HEK293 (cell line): ENCODE data around the gene IFIH1.

Source experiments
- CTCF ChIA-PET: fragments of 350-600 bp; formaldehyde crosslinking; extraction: SDS; loops from one replicate; lab custom pipeline; 2021; ENCODE audit warnings: antibody characterized with exemption; lab: Yijun Ruan, JAX
- POLR2A ChIA-PET: fragments of 300-600 bp; formaldehyde crosslinking; extraction: SDS; loops from one replicate; lab custom pipeline; 2020; ENCODE audit warnings: antibody characterized with exemption, inconsistent platforms; lab: Yijun Ruan, JAX
- H3K27ac ChIP-seq: fragments of 200-500 bp; sonication (Bioruptor generic); 2 replicates; pipeline ENCODE4 v1.5.1; 2014; ENCODE audit warnings: low read depth, low read length, control low read depth, inconsistent platforms; ENCODE audit errors: extremely low read depth
- H3K36me3 ChIP-seq, 2 experiments: fragments of 200-500 bp in 1 of 2; sonication (Bioruptor generic) in 1 of 2; 1 replicate in 1 of 2; 2 replicates in 1 of 2; pipeline ENCODE4 v1.5.1; 2014 to 2017; ENCODE audit warnings: inconsistent platforms in 2 of 2, low read length in 2 of 2; ENCODE audit not compliant: control insufficient read depth in 2 of 2, insufficient read depth in 1 of 2
- H3K4me1 ChIP-seq: fragments of 200-500 bp; sonication (Bioruptor generic); 2 replicates; pipeline ENCODE4 v1.5.1; 2014; ENCODE audit warnings: mild to moderate bottlenecking, low read length, inconsistent platforms; ENCODE audit not compliant: control insufficient read depth, insufficient read depth
- H3K4me3 ChIP-seq: 2 replicates; pipeline ENCODE4 v1.5.1; 2011; ENCODE audit warnings: low read depth, mild to moderate bottlenecking, control low read depth, low read length, moderate library complexity
- H3K9me3 ChIP-seq: fragments of 200-500 bp; sonication (Bioruptor generic); 2 replicates; pipeline ENCODE4 v1.5.1; 2014; ENCODE audit warnings: low read depth, low read length, inconsistent platforms; ENCODE audit not compliant: control insufficient read depth, insufficient read depth
- BCL11A ChIP-seq: fragments of 450-650 bp; formaldehyde crosslinking; IDR thresholded peaks from 2 replicates; pipeline ENCODE4 v1.5.1; 2016; ENCODE audit warnings: low read depth, missing biosample characterization, missing genetic modification characterization
- GLI4 ChIP-seq: fragments of 450-650 bp; formaldehyde crosslinking; IDR thresholded peaks from 2 replicates; pipeline ENCODE4 v1.5.1; 2016; ENCODE audit warnings: missing biosample characterization, missing genetic modification characterization
- HOXA7 ChIP-seq: sonication (generic); formaldehyde crosslinking; IDR thresholded peaks from 2 replicates; pipeline ENCODE4 v1.8.1; 2022; ENCODE audit warnings: missing genetic modification reagents, borderline replicate concordance
- KLF10 ChIP-seq: fragments of 450-650 bp; IDR thresholded peaks from 2 replicates; pipeline ENCODE4 v1.5.1; 2018; ENCODE audit warnings: missing biosample characterization, mild to moderate bottlenecking, missing genetic modification characterization
- KLF17 ChIP-seq: fragments of 450-650 bp; formaldehyde crosslinking; IDR thresholded peaks from 2 replicates; pipeline ENCODE4 v1.5.1; 2016; ENCODE audit warnings: missing biosample characterization, missing genetic modification characterization
- OSR2 ChIP-seq: fragments of 450-650 bp; formaldehyde crosslinking; IDR thresholded peaks from 2 replicates; pipeline ENCODE4 v1.5.1; 2016; ENCODE audit warnings: missing biosample characterization, missing genetic modification characterization
- PRDM6 ChIP-seq: fragments of 450-650 bp; formaldehyde crosslinking; IDR thresholded peaks from 2 replicates; pipeline ENCODE4 v1.5.1; 2017; ENCODE audit warnings: missing biosample characterization, missing genetic modification characterization
- YY1 ChIP-seq: fragments of 450-650 bp; formaldehyde crosslinking; IDR thresholded peaks from 2 replicates; pipeline ENCODE4 v1.5.1; 2018; ENCODE audit warnings: missing biosample characterization, missing genetic modification characterization
- ZBTB11 ChIP-seq: fragments of 450-650 bp; formaldehyde crosslinking; conservative IDR thresholded peaks from 2 replicates; pipeline ENCODE4 v1.5.1; 2016; ENCODE audit warnings: low read depth, missing biosample characterization, missing genetic modification characterization
- ZBTB44 ChIP-seq: fragments of 450-650 bp; IDR thresholded peaks from 2 replicates; pipeline ENCODE4 v1.5.1; 2018; ENCODE audit warnings: missing biosample characterization, mild to moderate bottlenecking, missing genetic modification characterization
- ZNF112 ChIP-seq: fragments of 450-650 bp; formaldehyde crosslinking; IDR thresholded peaks from 2 replicates; pipeline ENCODE4 v1.5.0; 2017; ENCODE audit warnings: missing biosample characterization, missing genetic modification characterization
- ZNF174 ChIP-seq: fragments of 450-650 bp; formaldehyde crosslinking; IDR thresholded peaks from 2 replicates; pipeline ENCODE4 v1.5.0; 2017; ENCODE audit warnings: missing biosample characterization, mild to moderate bottlenecking, missing genetic modification characterization
- ZNF184 ChIP-seq: fragments of 450-650 bp; IDR thresholded peaks from 2 replicates; pipeline ENCODE4 v1.5.1; 2018; ENCODE audit warnings: missing biosample characterization, mild to moderate bottlenecking, missing genetic modification characterization
- ZNF223 ChIP-seq: fragments of 450-650 bp; formaldehyde crosslinking; IDR thresholded peaks from 2 replicates; pipeline ENCODE4 v1.5.1; 2016; ENCODE audit warnings: missing biosample characterization, missing genetic modification characterization
- ZNF248 ChIP-seq: fragments of 450-650 bp; formaldehyde crosslinking; IDR thresholded peaks from 2 replicates; pipeline ENCODE4 v1.5.1; 2017; ENCODE audit warnings: missing biosample characterization, missing genetic modification characterization
- ZNF266 ChIP-seq: fragments of 450-650 bp; formaldehyde crosslinking; IDR thresholded peaks from 2 replicates; pipeline ENCODE4 v1.5.1; 2016; ENCODE audit warnings: missing biosample characterization, missing genetic modification characterization, low read depth
- ZNF404 ChIP-seq: fragments of 450-650 bp; formaldehyde crosslinking; IDR thresholded peaks from 2 replicates; pipeline ENCODE4 v1.5.1; 2017; ENCODE audit warnings: missing biosample characterization, missing genetic modification characterization
- ZNF518A ChIP-seq: fragments of 450-650 bp; formaldehyde crosslinking; conservative IDR thresholded peaks from 2 replicates; pipeline ENCODE4 v1.5.1; 2016; ENCODE audit warnings: low read depth, missing biosample characterization, missing genetic modification characterization
- ZNF654 ChIP-seq: fragments of 450-650 bp; formaldehyde crosslinking; IDR thresholded peaks from 2 replicates; pipeline ENCODE4 v1.5.1; 2016; ENCODE audit warnings: low read depth, missing biosample characterization, missing genetic modification characterization
- ZNF701 ChIP-seq: fragments of 450-650 bp; formaldehyde crosslinking; IDR thresholded peaks from 2 replicates; pipeline ENCODE4 v1.5.1; 2016; ENCODE audit warnings: missing biosample characterization, missing genetic modification characterization
- ZNF707 ChIP-seq: fragments of 450-650 bp; formaldehyde crosslinking; IDR thresholded peaks from 2 replicates; pipeline ENCODE4 v1.5.1; 2016; ENCODE audit warnings: missing biosample characterization, missing genetic modification characterization
- ZNF792 ChIP-seq: fragments of 450-650 bp; formaldehyde crosslinking; IDR thresholded peaks from 2 replicates; pipeline ENCODE4 v1.5.1; 2016; ENCODE audit warnings: missing biosample characterization, missing genetic modification characterization
- ZSCAN30 ChIP-seq: fragments of 450-650 bp; IDR thresholded peaks from 2 replicates; pipeline ENCODE4 v1.5.1; 2018; ENCODE audit warnings: missing biosample characterization, mild to moderate bottlenecking, missing genetic modification characterization, moderate library complexity

The IFIH1 gene

GRCh38 chr2:162241571-162241970 lies 76.9 kb downstream of the IFIH1 start:
- Histone ChIP-seq H3K27ac (no peak overlapping the region), H3K9me3 (no peaks in the 10 kb centered on the region), H3K4me1 (no peaks in the 10 kb centered on the region), H3K4me3 (no peak overlapping the region), H3K36me3 (no peaks in the 10 kb centered on the region)
- TF ChIP-seq ZNF654 (no peak), PRDM6 (tag by site-specific recombination) (no peak), ZNF404 (no peak), KLF10 (tag by site-specific recombination) (no peak), ZNF223 (no peak), KLF17 (no peak), ZNF248 (tag by site-specific recombination) (no peak), ZBTB11 (tag by site-specific recombination) (no peak), ZNF701 (tag by site-specific recombination) (no peak)
- ChIA-PET POLR2A (no interaction called here), CTCF (interaction anchor here (1.2 to 2.7 kb wide), 2 partner anchors 20 to 88 kb away, joined by 3 to 11 read pairs; no protein-coding TSS in a partner anchor)

- ChIA-PET POLR2A (no interaction called here), CTCF (interaction anchor here (0.6 kb wide), 1 partner anchor 15 kb away, joined by 5 read pairs; no protein-coding TSS in a partner anchor)
- Histone ChIP-seq H3K9me3 (no peaks in the 10 kb centered on the region), H3K4me3 (no peak overlapping the region), H3K27ac (no peak overlapping the region), H3K36me3 (no peaks in the 10 kb centered on the region), H3K4me1 (no peaks in the 10 kb centered on the region)
- no peak for TF ChIP-seq ZNF792 (tag by site-specific recombination)
- TF ChIP-seq ZNF518A = no peak
- TF ChIP-seq ZNF174 (tag by site-specific recombination) = no peak
- no peak for TF ChIP-seq BCL11A
- TF ChIP-seq ZBTB44 = no peak
- TF ChIP-seq ZNF184 = no peak
- TF ChIP-seq HOXA7 = no peak
- TF ChIP-seq ZNF707 (tag by site-specific recombination) = no peak
- no peak for TF ChIP-seq ZSCAN30
- no peak for TF ChIP-seq ZNF112 (tag by site-specific recombination)
- TF ChIP-seq GLI4 = no peak
- no peak for TF ChIP-seq ZNF266
- no peak for TF ChIP-seq YY1
- TF ChIP-seq OSR2 = no peak
These were observed 83.6 kb downstream of the IFIH1 start for GRCh38 chr2:162234620-162235462.
